Hematopoietic multipotent progenitor cell (in vitro differentiated cells): ENCODE results near the gene P3H3. TPM values are rescaled to one million over a fixed set of nuclear protein-coding genes. Genes with fewer than 3 reads are reported as not detected.
"Not testable (repeated sequence)": the region's sequence is repeated elsewhere in the genome, so short reads cannot be mapped to it uniquely, and the experiment has no call there.

Experiments
- DNase-seq, 3 donors: peaks; one replicate each; pipeline ENCODE4 v3.0.0-alpha.2; 2011 to 2015; ENCODE audit warnings: low read depth in 2 of 3, low spot score in 2 of 3
- total RNA-seq: library from RNA; depleted of rRNA; stranded (reverse); fragments of >200 nt; gene quantifications from one replicate; pipeline ENCODE4 v1.2.3, GENCODE V29; 2012

P3H3 gene
- total RNA-seq, 1 donor = 13.2 TPM

DNA sequence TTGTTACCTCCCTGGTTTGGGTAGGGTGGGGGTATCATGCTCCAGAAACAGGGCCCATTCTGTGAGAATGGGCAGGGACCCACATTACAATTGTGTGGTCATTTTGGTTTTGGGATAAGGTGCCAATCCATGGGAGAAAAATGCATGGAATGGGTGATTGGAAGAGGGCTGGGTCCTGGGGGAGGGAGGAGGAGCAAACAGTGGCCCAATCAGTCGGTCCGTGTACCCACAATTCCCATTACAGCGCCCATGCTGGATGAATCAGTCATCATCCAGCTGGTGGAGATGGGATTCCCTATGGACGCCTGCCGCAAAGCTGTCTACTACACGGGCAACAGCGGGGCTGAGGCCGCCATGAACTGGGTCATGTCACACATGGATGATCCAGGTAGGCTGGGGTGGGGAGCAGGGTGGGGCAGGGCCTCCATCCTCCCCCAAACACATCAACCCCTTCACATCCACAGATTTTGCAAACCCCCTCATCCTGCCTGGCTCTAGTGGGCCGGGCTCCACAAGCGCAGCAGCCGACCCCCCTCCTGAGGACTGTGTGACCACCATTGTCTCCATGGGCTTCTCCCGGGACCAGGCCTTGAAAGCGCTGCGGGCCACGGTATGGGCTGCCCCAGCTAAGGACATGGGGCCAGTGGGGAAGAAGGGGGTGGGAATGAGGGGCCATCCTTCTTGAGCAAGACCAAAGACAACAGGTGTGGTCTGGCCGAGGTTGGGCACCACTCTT lies 35.5 kb downstream of the P3H3 start:
- no peak for DNase-seq

GRCh38 chr12:6865307-6865706 lies 37.1 kb downstream of the P3H3 start:
- not testable (repeated sequence) for DNase-seq

DNA sequence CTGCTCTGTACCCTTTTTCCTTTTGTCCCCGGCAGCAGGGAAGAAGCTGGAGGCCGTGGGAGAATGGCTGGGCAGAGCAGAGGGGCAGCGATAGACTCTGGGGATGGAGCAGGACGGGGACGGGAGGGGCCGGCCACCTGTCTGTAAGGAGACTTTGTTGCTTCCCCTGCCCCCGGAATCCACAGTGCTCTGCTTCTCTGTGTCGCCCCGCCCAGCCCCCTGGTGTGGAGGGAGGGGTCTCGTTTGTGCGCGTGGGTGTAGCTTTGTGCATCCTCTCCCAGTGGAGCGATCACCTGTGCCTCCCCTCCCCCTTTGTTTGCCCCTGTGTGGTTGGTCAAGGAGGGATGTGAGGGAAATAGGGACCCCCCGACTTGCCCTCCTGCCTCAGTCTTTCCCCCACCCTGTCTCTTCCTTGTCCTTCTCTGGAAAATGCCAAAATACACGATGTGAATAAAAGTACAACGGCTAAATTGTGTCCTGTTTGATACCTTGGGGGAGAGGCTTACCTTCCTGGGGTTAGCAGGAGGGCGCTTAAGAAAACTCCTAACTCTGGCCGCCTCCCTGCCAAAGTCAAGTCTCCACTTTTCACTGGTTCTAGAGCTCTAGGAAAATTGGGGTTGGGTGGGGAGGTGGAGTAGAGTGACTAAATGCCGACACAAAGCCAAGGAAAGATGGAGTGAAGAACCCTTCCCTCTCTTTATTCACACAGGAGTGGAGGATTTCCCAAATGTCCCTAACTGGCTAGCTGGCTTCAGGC lies 38.1 kb downstream of the P3H3 start:
- DNase-seq = no peak

DNA sequence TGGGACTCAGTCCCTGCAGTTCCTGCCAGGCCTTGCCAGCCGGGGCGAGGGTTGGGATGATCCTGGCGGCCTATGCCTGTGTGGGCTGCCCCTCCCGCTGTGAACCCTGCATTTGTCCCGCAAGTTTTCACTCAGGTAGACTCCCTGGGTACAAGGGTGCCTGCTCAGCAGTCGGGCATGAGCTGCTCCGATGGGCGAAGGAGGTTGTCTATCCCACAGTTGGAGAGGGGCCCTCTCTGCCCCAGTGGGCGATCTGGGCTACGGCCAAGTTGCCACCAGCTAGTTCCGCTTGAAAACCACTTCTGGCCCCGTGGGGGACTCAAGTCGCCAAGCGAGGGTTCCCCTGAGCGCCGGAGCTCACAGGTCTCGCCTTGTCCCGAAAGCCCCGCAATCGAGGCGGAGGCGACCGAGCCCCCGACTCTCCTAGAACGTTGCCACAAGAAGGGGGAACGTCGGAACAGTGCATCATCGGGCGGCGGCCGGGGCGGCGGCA lies 38.8 kb downstream of the P3H3 start:
- peak in 1 of 3 donors; percentile 77 for DNase-seq

- DNase-seq = peak in 2 of 3 donors; percentile 57 to 81
Observed at GRCh38 chr12:6867413-6868210, 39.4 kb downstream of the P3H3 start, which contains the start of gene TPI1. Gene TPI1, plus strand, starts transcription at chr12:6867531. Its CDS starts 36 bp downstream, at chr12:6867567.

GRCh38 chr12:6868211-6869048 lies 40.2 kb downstream of the P3H3 start:
- no peak for DNase-seq

DNA sequence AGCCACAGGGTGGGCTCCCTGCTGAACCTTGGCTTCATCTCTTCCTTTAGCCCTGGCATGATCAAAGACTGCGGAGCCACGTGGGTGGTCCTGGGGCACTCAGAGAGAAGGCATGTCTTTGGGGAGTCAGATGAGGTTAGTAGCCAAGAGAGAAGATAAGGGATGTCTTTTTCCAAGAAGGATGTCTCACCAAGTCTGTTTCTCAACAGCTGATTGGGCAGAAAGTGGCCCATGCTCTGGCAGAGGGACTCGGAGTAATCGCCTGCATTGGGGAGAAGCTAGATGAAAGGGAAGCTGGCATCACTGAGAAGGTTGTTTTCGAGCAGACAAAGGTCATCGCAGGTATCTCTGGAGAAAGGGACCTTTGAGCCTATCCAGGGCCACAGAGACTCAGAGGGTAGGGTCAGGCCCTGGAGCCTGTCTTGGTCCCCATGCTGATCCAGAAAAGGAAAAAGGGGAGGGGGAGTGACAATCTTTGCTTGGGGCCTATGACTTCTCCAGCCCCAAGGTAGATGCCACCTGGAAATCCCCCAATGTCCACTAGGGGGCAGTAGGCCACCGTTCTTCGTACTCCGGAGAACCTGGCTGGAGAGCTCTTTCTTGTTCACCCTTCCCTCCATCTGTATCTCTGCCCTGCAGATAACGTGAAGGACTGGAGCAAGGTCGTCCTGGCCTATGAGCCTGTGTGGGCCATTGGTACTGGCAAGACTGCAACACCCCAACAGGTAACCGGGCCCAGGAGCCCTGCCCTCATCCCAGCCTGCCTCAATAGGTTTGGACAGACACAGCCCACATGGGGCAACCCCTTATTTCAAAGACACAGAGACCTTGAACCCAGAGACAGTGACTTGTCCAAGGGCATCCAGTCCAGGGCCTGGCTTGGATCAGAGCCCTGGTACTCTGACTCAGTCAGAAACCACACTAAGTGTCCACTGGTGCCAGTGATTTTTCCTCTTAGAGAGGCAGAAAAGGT lies 41.1 kb downstream of the P3H3 start:
- peak; percentile 77 to 91 (median 81) for DNase-seq

DNA sequence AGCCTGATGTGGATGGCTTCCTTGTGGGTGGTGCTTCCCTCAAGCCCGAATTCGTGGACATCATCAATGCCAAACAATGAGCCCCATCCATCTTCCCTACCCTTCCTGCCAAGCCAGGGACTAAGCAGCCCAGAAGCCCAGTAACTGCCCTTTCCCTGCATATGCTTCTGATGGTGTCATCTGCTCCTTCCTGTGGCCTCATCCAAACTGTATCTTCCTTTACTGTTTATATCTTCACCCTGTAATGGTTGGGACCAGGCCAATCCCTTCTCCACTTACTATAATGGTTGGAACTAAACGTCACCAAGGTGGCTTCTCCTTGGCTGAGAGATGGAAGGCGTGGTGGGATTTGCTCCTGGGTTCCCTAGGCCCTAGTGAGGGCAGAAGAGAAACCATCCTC lies 42.1 kb downstream of the P3H3 start:
- DNase-seq = not testable (repeated sequence)

GRCh38 chr12:6871052-6871957 lies 43.1 kb downstream of the P3H3 start:
- DNase-seq = no peak

GRCh38 chr12:6872073-6873048 lies 44.2 kb downstream of the P3H3 start:
- DNase-seq = peak; percentile 69 to 84 (median 76)

DNA sequence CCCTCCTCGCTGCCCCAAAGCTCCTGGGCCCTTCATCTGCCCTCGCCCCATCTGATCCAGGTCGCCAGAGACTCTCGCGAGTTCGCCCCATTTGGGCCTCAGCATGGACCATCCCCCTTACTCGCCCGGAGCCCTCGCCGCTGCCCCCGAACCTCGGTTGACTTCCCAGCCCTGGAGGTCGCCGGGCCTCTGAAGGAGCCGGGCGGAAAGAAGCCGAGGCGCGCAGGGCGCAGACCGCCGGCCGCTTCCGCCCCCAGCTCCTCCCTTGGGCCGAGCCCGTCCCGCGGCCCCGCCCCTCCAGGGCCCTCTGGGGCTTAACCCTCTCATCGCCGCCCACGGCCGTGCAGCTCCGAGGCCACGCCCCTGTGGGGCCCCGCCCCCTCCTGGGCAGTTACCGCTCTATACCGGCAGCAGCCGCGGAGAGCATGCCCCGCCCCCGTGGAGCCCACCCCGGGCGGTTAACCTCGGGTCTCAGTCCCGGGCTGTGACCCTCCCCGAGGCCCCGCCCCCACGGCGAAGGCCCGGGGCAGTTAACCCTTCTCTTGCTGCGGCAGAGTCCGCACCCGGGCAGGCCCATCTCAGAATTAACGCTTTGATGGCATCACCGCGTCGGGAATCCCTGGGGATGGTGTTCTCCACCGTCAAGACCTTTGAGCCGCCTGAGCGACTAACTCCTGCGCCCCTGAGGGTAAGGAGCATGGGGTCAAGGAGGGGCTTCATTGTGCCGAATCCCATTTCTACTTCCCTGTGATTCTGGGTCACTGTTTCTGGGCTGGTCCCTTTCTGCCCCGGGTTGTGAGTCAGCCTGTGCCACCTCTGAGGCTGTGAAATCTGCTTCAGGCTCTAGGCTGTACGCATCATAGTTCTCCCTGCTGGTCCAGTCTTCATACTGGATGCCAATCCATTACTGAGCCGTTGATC lies 45.1 kb downstream of the P3H3 start, which contains the start of gene SPSB2:
SPSB2 (minus strand) TSS at position 210 of the 921 bp plus-strand sequence. CDS start 402 bp downstream, outside the sequence.
- DNase-seq = peak; percentile 95 to 99 (median 99)

GRCh38 chr12:6874015-6874368 lies 45.8 kb downstream of the P3H3 start:
- DNase-seq = not testable (repeated sequence)

GRCh38 chr12:6879824-6880223 lies 51.6 kb downstream of the P3H3 start:
- not testable (repeated sequence) for DNase-seq

GRCh38 chr12:6883252-6883651 lies 55.0 kb downstream of the P3H3 start:
- DNase-seq = no peak

DNA sequence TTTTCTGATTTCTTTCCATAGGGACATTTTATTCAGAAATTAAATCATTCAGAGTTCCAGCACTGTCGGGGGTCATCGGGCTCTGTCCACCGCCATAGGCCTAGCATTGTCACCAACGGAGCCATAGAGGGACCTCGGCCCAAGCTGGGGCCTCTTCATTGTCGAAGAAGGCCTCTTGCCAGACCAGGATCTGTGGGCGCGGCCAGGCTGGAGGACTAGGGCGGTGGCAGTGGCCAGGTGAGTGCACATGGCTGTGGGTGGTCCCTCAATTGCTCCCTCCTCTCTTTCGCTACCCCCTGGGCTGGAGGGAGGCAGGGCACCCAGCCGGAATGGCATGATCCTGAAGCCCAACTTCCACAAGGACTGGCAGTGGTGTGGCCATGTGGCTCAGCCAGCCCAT lies 55.5 kb downstream of the P3H3 start:
- no peak for DNase-seq
